HG03521 (cell line): ENCODE results near the gene OTUB2.

ENCODE experiments used
- ATAC-seq: cut with Tn5 transposase; IDR thresholded peaks from one replicate; pipeline ENCODE4 v1.9.1; 2021; ENCODE audit warnings: mild to moderate bottlenecking, moderate library complexity; ENCODE audit not compliant: unreplicated experiment

OTUB2 gene

GRCh38 chr14:94097091-94097490 is 71.0 kb downstream of the OTUB2 start:
- ATAC-seq = no peak
